ENCODE measurements around the gene CLPTM1L. TPM values are rescaled to one million over a fixed set of nuclear protein-coding genes. Genes with fewer than 3 reads are reported as not detected.

Gene CLPTM1L
- total RNA-seq, 2 experiments from 2014 or later = 47.2 to 47.4 TPM

- no peaks in the 10 kb centered on the region for H3K4me1 Mint-ChIP-seq (ENCODE audit: low read depth)
- POLR2A ChIA-PET = no interaction called here
Observed at GRCh38 chr5:1280177-1281037, 64.5 kb downstream of the CLPTM1L start.

GRCh38 chr5:1279443-1280151, 65.3 kb downstream of the CLPTM1L start:
- TF ChIP-seq, protein P1, sequence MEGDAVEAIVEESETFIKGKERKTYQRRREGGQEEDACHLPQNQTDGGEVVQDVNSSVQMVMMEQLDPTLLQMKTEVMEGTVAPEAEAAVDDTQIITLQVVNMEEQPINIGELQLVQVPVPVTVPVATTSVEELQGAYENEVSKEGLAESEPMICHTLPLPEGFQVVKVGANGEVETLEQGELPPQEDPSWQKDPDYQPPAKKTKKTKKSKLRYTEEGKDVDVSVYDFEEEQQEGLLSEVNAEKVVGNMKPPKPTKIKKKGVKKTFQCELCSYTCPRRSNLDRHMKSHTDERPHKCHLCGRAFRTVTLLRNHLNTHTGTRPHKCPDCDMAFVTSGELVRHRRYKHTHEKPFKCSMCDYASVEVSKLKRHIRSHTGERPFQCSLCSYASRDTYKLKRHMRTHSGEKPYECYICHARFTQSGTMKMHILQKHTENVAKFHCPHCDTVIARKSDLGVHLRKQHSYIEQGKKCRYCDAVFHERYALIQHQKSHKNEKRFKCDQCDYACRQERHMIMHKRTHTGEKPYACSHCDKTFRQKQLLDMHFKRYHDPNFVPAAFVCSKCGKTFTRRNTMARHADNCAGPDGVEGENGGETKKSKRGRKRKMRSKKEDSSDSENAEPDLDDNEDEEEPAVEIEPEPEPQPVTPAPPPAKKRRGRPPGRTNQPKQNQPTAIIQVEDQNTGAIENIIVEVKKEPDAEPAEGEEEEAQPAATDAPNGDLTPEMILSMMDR (IDR thresholded peaks at IDR 0.05) = no peak
- no peak overlapping the region for H3K27ac ChIP-seq (ENCODE audit: low read depth in 1 of 2, low read length in 2 of 2)
- peaks cover 0 to 25% of the 10 kb centered on the region in 2 experiments for H3K9me3 ChIP-seq (ENCODE audit: control insufficient read depth in 1 of 2, insufficient read depth in 1 of 2, low read length in 2 of 2)
- Mint-ChIP-seq H3K9me3 (no peaks in the 10 kb centered on the region), H3K27ac (no peak overlapping the region), H3K4me3 (no peak overlapping the region), H3K4me1 (ENCODE audit: low read depth) (no peaks in the 10 kb centered on the region), H3K36me3 (ENCODE audit: low read depth) (no peaks in the 10 kb centered on the region), H3K27me3 (no peaks in the 10 kb centered on the region)
- no peaks in the 10 kb centered on the region for H3K4me1 ChIP-seq (ENCODE audit: insufficient read depth, low read length)
- intact Hi-C loops (cut with DNase I, micrococcal nuclease) = no loop called here
- no peaks in the 10 kb centered on the region for H3K27me3 ChIP-seq (ENCODE audit: control insufficient read depth in 1 of 2, insufficient read depth in 2 of 2, low read length in 2 of 2)
- H3K4me3 ChIP-seq (ENCODE audit: low read length) = no peak overlapping the region
- no peaks in the 10 kb centered on the region for H3K36me3 ChIP-seq (ENCODE audit: insufficient read depth, low read length)
- CTCF ChIA-PET = no interaction called here
- POLR2A ChIA-PET = no interaction called here
- no peak for ATAC-seq (ENCODE audit: poor library complexity)
- no peak for DNase-seq

More at GRCh38 chr5:1280177-1281037, 64.5 kb downstream of the CLPTM1L start:
- no peaks in the 10 kb centered on the region for H3K9me3 Mint-ChIP-seq
- H3K27me3 Mint-ChIP-seq = no peaks in the 10 kb centered on the region
- H3K27me3 ChIP-seq (ENCODE audit: control insufficient read depth in 1 of 2, insufficient read depth in 2 of 2, low read length in 2 of 2) = no peaks in the 10 kb centered on the region
- CTCF ChIA-PET = no interaction called here
- no peak overlapping the region for H3K4me3 ChIP-seq (ENCODE audit: low read length)
- H3K27ac ChIP-seq (ENCODE audit: low read depth in 1 of 2, low read length in 2 of 2) = no peak overlapping the region
- no peaks in the 10 kb centered on the region for H3K4me1 ChIP-seq (ENCODE audit: insufficient read depth, low read length)
- H3K27ac Mint-ChIP-seq = no peak overlapping the region
- no peak for DNase-seq
- H3K9me3 ChIP-seq (ENCODE audit: control insufficient read depth in 1 of 2, insufficient read depth in 1 of 2, low read length in 2 of 2) = peaks cover 0 to 25% of the 10 kb centered on the region in 2 experiments
- TF ChIP-seq, protein P1 (IDR thresholded peaks at IDR 0.05) = no peak
- no peak overlapping the region for H3K4me3 Mint-ChIP-seq
- no peaks in the 10 kb centered on the region for H3K36me3 ChIP-seq (ENCODE audit: insufficient read depth, low read length)
- intact Hi-C loops (cut with DNase I, micrococcal nuclease) = no loop called here
- no peaks in the 10 kb centered on the region for H3K36me3 Mint-ChIP-seq (ENCODE audit: low read depth)
- no peak for ATAC-seq (ENCODE audit: poor library complexity)

GRCh38 chr5:1278656-1279442, 66.0 kb downstream of the CLPTM1L start:
- TF ChIP-seq, protein P1 (IDR thresholded peaks at IDR 0.05) = no peak
- no peaks in the 10 kb centered on the region for H3K27me3 Mint-ChIP-seq
- H3K9me3 ChIP-seq (ENCODE audit: control insufficient read depth in 1 of 2, insufficient read depth in 1 of 2, low read length in 2 of 2) = peaks cover 0 to 25% of the 10 kb centered on the region in 2 experiments
- no peaks in the 10 kb centered on the region for H3K27me3 ChIP-seq (ENCODE audit: control insufficient read depth in 1 of 2, insufficient read depth in 2 of 2, low read length in 2 of 2)
- no peak overlapping the region for H3K27ac ChIP-seq (ENCODE audit: low read depth in 1 of 2, low read length in 2 of 2)
- POLR2A ChIA-PET = no interaction called here
- DNase-seq (no peak), ATAC-seq (ENCODE audit: poor library complexity) (no peak)
- H3K9me3 Mint-ChIP-seq = no peaks in the 10 kb centered on the region
- no peaks in the 10 kb centered on the region for H3K36me3 ChIP-seq (ENCODE audit: insufficient read depth, low read length)
- H3K4me3 Mint-ChIP-seq = no peak overlapping the region
- no peak overlapping the region for H3K4me3 ChIP-seq (ENCODE audit: low read length)
- intact Hi-C loops (cut with DNase I, micrococcal nuclease) = no loop called here
- H3K36me3 Mint-ChIP-seq (ENCODE audit: low read depth) = no peaks in the 10 kb centered on the region
- no peaks in the 10 kb centered on the region for H3K4me1 ChIP-seq (ENCODE audit: insufficient read depth, low read length)
- no peaks in the 10 kb centered on the region for H3K4me1 Mint-ChIP-seq (ENCODE audit: low read depth)
- CTCF ChIA-PET = no interaction called here
- H3K27ac Mint-ChIP-seq = no peak overlapping the region
